Transverse colon (tissue), 4 donors: ENCODE results near the gene ZNF212. TPM values are rescaled to one million over a fixed set of nuclear protein-coding genes. Genes with fewer than 3 reads are reported as not detected.

ENCODE experiments used
- DNase-seq: peaks from one replicate; pipeline ENCODE4 v3.0.0-alpha.2; 2019
- H3K27ac ChIP-seq, 4 donors: fragments of 200-600 bp; sonication (generic); 2 replicates each; pipeline ENCODE4 v1.5.1; 2016 to 2018; ENCODE audit warnings: inconsistent platforms in 4 of 4
- H3K27me3 ChIP-seq: fragments of 200-600 bp; sonication (generic); 2 replicates; pipeline ENCODE4 v1.5.1; 2017; ENCODE audit warnings: inconsistent platforms
- H3K36me3 ChIP-seq, 4 donors: fragments of 200-600 bp; sonication (generic); 2 replicates each; pipeline ENCODE4 v1.5.1; 2017 to 2019; ENCODE audit warnings: inconsistent platforms in 4 of 4
- H3K4me1 ChIP-seq, 4 donors: fragments of 200-600 bp; sonication (generic); 2 replicates each; pipeline ENCODE4 v1.5.1; 2017 to 2020; ENCODE audit warnings: inconsistent platforms in 4 of 4
- H3K4me3 ChIP-seq, 4 donors: fragments of 200-600 bp; sonication (generic); 1 replicate in 1 of 4; 2 replicates in 3 of 4; pipeline versions ENCODE4 v1.5.1 to v1.6.1; 2017 to 2019; ENCODE audit warnings: inconsistent platforms in 4 of 4
- H3K9me3 ChIP-seq, 2 donors: fragments of 200-600 bp; sonication (generic); 2 replicates each; pipeline ENCODE4 v1.5.1; 2017 to 2019; ENCODE audit warnings: inconsistent platforms in 2 of 2
- CTCF ChIP-seq, 5 experiments: fragments of 200-600 bp in 3 of 5; fragments of 450-650 bp in 2 of 5; sonication (generic) in 3 of 5; IDR thresholded peaks; 1 replicate in 2 of 5; 2 replicates in 3 of 5; pipeline ENCODE4 v1.5.1; 2016 to 2017; ENCODE audit warnings: antibody characterized with exemption in 5 of 5, inconsistent platforms in 3 of 5, mild to moderate bottlenecking in 2 of 5, moderate library complexity in 1 of 5
- EP300 ChIP-seq: sonication (generic); formaldehyde crosslinking; IDR thresholded peaks from one replicate; pipeline ENCODE4 v1.6.1; 2017; ENCODE audit warnings: antibody characterized with exemption, low read depth
- POLR2A ChIP-seq: fragments of 450-650 bp; IDR thresholded peaks from one replicate; pipeline ENCODE4 v1.6.1; 2016; ENCODE audit warnings: antibody characterized with exemption, mild to moderate bottlenecking, moderate library complexity
- POLR2AphosphoS5 ChIP-seq, 3 donors: sonication (generic); formaldehyde crosslinking; IDR thresholded peaks; one replicate each; pipeline ENCODE4 v1.6.1; 2016; ENCODE audit warnings: antibody characterized with exemption in 3 of 3
- WGBS, 2 donors: methylation state at CpG; one replicate each; pipeline ENCODE4 v1.1.5; 2018; ENCODE audit warnings: low coverage in 1 of 2; 5-methylcytosine and 5-hydroxymethylcytosine counted together
- in situ Hi-C, 4 donors: fragments of 200-750 bp; cut with MboI; loops; one replicate each; pipeline versions ENCODE4 v1.15.0 to v1.15.1; 2017; ENCODE audit warnings: low sequenced_read_pairs in 3 of 4, low pct_ligation_motif_present in 1 of 4, low pct_unique_long_range_greater_than_20kb in 1 of 4
- intact Hi-C: fragments of 100-400 bp; cut with DNase I; formaldehyde crosslinking; loops from one replicate; pipeline ENCODE4 v1.15.1; 2023; ENCODE audit warnings: low total_unique reads
- total RNA-seq, 4 donors: library from RNA; depleted of rRNA; stranded (reverse); fragments of >200 nt; gene quantifications; one replicate each; pipeline ENCODE4 v1.1.0, GENCODE V29; 2016

Gene ZNF212
- total RNA-seq = 10 to 100 TPM in 1 of 4 donors, 1 to 10 TPM in 3; 2.4 to 22.1 (median 9.5) TPM

DNA sequence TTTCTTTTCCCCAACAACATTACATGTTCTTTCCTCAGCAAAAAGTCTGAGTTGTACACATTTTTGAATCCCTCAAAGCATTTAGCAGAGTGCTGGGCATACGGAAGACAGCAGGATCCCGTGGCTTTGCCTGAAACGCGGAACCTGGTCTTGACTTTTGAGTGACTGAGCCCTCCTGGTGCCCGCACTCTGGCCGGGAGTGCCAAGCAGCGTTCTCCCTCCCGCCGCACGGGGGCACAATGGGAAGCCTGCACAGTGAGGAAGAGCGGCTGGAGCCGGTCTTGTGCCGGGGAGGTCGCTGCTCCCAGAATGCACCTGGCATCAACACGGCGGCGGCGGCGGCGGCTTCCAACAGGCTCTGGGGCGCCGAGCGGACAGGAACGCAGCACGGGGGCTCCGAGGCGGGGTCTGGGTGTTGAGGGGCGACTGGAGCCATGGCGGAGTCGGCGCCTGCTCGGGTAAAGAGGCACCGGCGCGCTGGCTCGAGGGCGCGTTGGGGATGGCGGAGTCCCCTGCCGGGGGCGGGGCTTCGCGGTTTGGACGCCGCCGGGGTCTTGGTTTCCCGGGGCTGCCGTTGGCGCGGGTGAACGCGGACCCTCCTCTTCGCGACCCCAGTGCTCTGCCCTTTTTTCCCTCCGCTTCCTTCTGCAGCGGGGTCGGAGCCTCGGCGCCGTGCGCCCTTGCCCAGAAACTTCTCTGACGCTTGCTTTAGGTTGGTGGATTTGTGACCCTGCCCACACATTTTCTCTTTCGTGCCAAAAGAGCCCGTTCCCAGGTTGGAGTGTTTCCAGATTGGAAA, at the start of gene ZNF212:
Gene ZNF212, plus strand, starts transcription at position 307 of the 799 bp plus-strand sequence. Its CDS starts 128 bp downstream, at position 435.
- in situ Hi-C loops = no loop called here
- TF ChIP-seq EP300 (no peak), CTCF (IDR thresholded peaks at IDR 0.05) (peak; percentile 75 to 87 (median 80)), POLR2A (peak; percentile 10), POLR2AphosphoS5 (IDR thresholded peaks at IDR 0.05) (peak; percentile 36 to 77 (median 62))
- no peaks in the 10 kb centered on the region for H3K27me3 ChIP-seq
- WGBS, 2 donors = 1 to 10% methylated on average over 4 to 21 of the region's 64 CpGs
- peak; percentile 92 for DNase-seq
- H3K27ac ChIP-seq = peak within 1 kb of the TSS; percentile 74 to 82 (median 78)
- no peaks in the 10 kb centered on the region for H3K9me3 ChIP-seq
- intact Hi-C loops = no loop called here
- H3K36me3 ChIP-seq = no peaks in the 10 kb centered on the region
- H3K4me3 ChIP-seq = peak within 1 kb of the TSS; percentile 73 to 98 (median 96)
- H3K4me1 ChIP-seq = peaks cover 8 to 27% (median 12%) of the 10 kb centered on the region in 4 donors

DNA sequence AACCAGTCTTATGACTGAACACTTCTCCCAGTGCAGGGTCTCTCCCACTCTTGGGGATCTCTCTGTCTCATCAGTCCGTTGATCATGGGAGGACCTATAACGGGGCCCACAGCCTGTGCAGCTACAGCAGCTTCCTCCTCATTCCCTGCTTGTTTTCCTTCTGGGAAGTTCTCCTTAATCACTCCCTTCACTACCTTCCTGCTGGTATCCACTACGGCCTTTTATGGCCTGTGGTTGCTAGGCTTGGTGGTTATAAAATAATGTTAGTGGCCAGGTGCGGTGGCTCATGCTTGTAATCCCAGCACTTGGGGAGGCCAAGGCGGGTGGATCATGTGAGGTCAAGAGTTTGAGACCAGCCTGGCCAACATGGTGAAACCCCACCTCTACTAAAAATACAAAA, 47.6 kb upstream of the ZNF212 start:
- 0 to 35% methylated on average over 1 to 5 of the region's 5 CpGs for WGBS, 2 donors
- intact Hi-C loops (no loop called here), in situ Hi-C loops (no loop called here)
- DNase-seq = peak; percentile 74
- peak in 2 of 3 donors; percentile 34 to 51 for TF ChIP-seq POLR2AphosphoS5 (IDR thresholded peaks at IDR 0.05)
- TF ChIP-seq POLR2A = peak; percentile 32
- TF ChIP-seq CTCF (IDR thresholded peaks at IDR 0.05) = no peak
- TF ChIP-seq EP300 = no peak
- Histone ChIP-seq H3K9me3 (no peaks in the 10 kb centered on the region), H3K27ac (peak overlapping the region; percentile 47 to 80 (median 66)), H3K27me3 (no peaks in the 10 kb centered on the region), H3K4me1 (peaks cover 3 to 19% (median 14%) of the 10 kb centered on the region in 4 donors), H3K36me3 (no peaks in the 10 kb centered on the region), H3K4me3 (no peak overlapping the region)

DNA sequence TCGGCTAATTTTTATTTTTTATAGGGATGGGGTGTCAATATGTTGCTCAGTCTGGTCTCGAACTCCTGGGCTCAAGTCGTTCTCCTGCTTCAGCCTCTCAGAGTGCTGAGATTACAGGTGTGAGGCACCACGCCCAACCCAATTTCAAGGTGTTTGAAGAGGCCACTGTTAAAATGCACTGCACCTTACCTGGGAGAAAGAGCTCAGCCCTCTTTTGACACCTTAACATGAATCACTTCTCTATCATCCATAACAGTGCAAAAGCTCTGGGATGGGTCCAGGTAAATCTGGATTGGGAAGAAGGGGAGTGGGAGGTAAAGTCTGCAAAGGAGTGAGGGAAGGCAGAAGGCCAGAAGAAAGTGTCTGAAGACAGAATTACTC, 44.7 kb upstream of the ZNF212 start:
- Histone ChIP-seq H3K27ac (peak overlapping the region; percentile 90 to 99 (median 98)), H3K4me3 (peak overlapping the region in 3 of 4 donors; percentile 70 to 90 (median 88)), H3K27me3 (no peaks in the 10 kb centered on the region), H3K9me3 (no peaks in the 10 kb centered on the region), H3K4me1 (peaks cover 11 to 30% (median 22%) of the 10 kb centered on the region in 4 donors), H3K36me3 (peaks cover 0 to 14% (median 7%) of the 10 kb centered on the region in 4 donors)
- in situ Hi-C loops = no loop called here
- no peak for DNase-seq
- TF ChIP-seq POLR2A (no peak), CTCF (IDR thresholded peaks at IDR 0.05) (no peak), POLR2AphosphoS5 (IDR thresholded peaks at IDR 0.05) (no peak), EP300 (no peak)
- 72% methylated on average over 4 of the region's 4 CpGs; no CpG with 5 or more reads in 1 of the 2 donors for WGBS, 2 donors
- intact Hi-C loops = no loop called here

DNA sequence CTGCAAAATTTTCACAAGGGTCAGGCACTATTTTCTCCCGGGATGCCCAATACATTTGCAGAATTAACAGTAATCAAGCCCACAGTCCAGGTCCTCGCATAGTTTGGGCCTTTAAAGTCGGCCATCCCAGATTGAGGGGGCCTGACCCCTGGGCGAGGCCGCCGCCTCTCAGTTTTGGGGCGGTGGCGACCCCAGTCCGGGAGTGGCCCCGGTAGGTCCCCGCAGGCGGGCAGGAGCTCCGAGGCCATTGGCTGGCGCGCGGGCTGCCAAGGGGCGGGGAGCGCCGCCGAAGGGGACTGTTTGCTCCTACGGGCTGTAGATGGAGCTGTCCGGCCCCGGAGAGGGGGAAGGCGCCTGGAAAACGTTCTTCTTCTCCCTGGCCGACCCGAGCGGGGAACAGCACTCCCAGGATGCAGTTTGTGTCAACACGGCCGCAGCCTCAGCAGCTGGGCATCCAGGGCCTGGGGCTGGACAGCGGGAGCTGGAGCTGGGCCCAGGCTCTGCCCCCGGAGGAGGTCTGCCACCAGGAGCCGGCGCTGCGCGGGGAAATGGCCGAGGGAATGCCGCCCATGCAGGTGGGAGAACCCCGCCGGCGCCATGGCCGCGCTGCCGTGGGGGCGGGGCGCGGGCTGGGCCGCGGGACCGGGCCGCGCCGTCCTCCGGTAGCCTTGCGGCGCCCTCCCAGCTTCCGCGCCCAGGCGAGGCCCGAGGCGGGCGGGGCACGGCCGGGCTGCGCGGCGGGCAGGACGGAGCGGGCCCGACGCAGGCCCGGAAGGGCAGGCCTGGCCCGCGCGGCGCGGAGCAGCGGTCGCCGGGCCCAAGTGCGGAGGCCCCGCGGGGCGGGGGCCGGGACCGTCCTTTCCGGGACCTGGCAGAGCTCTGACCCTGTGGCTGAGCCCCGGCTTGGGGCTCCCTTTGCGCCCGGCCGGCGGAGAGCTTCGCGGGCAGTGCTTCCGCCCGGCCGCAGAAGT, 44.0 kb upstream of the ZNF212 start, which contains the start of gene ZNF282:
Gene ZNF282, plus strand, starts transcription at position 367 of the 971 bp plus-strand sequence. Its CDS starts 44 bp downstream, at position 411.
- Histone ChIP-seq H3K27me3 (no peaks in the 10 kb centered on the region), H3K4me1 (peaks cover 11 to 30% (median 22%) of the 10 kb centered on the region in 4 donors), H3K27ac (peak within 1 kb of the TSS; percentile 90 to 99 (median 98)), H3K36me3 (peaks cover 0 to 21% (median 10%) of the 10 kb centered on the region in 4 donors), H3K9me3 (no peaks in the 10 kb centered on the region), H3K4me3 (peak within 1 kb of the TSS; percentile 70 to 91 (median 89))
- TF ChIP-seq POLR2A = peak; percentile 66
- TF ChIP-seq POLR2AphosphoS5 (IDR thresholded peaks at IDR 0.05) = peak; percentile 71 to 80 (median 77)
- no peak for TF ChIP-seq EP300
- TF ChIP-seq CTCF (IDR thresholded peaks at IDR 0.05) = peak; percentile 53 to 67 (median 61)
- intact Hi-C loops = no loop called here
- DNase-seq = peak; percentile 90
- in situ Hi-C loops = no loop called here
- 0% methylated on average over 25 of the region's 97 CpGs; no CpG with 5 or more reads in 1 of the 2 donors for WGBS, 2 donors
